Retinal pigment epithelial cell (primary cell): Measurements from ENCODE around the gene LSMEM2.
"Not testable (repeated sequence)": the region's sequence is repeated elsewhere in the genome, so short reads cannot be mapped to it uniquely, and the experiment has no call there.

Experiments
- DNase-seq: peaks from one replicate; pipeline ENCODE4 v3.0.0-alpha.2; 2010; ENCODE audit warnings: low read depth
- H3K4me3 ChIP-seq: 2 replicates; pipeline ENCODE4 v1.5.1; 2011; ENCODE audit warnings: mild to moderate bottlenecking, low read length, control low read depth, moderate library complexity
- TF ChIP-seq, protein P1 (sequence below): conservative IDR thresholded peaks from 2 replicates; pipeline ENCODE4 v1.5.1; 2011; ENCODE audit warnings: low read depth, low read length, control low read depth, inconsistent platforms

LSMEM2 gene

GRCh38 chr3:50300681-50301254, 21.9 kb downstream of the LSMEM2 start:
- TF ChIP-seq, protein P1, sequence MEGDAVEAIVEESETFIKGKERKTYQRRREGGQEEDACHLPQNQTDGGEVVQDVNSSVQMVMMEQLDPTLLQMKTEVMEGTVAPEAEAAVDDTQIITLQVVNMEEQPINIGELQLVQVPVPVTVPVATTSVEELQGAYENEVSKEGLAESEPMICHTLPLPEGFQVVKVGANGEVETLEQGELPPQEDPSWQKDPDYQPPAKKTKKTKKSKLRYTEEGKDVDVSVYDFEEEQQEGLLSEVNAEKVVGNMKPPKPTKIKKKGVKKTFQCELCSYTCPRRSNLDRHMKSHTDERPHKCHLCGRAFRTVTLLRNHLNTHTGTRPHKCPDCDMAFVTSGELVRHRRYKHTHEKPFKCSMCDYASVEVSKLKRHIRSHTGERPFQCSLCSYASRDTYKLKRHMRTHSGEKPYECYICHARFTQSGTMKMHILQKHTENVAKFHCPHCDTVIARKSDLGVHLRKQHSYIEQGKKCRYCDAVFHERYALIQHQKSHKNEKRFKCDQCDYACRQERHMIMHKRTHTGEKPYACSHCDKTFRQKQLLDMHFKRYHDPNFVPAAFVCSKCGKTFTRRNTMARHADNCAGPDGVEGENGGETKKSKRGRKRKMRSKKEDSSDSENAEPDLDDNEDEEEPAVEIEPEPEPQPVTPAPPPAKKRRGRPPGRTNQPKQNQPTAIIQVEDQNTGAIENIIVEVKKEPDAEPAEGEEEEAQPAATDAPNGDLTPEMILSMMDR: no peak
- no peak for DNase-seq
- H3K4me3 ChIP-seq: no peak overlapping the region

DNA sequence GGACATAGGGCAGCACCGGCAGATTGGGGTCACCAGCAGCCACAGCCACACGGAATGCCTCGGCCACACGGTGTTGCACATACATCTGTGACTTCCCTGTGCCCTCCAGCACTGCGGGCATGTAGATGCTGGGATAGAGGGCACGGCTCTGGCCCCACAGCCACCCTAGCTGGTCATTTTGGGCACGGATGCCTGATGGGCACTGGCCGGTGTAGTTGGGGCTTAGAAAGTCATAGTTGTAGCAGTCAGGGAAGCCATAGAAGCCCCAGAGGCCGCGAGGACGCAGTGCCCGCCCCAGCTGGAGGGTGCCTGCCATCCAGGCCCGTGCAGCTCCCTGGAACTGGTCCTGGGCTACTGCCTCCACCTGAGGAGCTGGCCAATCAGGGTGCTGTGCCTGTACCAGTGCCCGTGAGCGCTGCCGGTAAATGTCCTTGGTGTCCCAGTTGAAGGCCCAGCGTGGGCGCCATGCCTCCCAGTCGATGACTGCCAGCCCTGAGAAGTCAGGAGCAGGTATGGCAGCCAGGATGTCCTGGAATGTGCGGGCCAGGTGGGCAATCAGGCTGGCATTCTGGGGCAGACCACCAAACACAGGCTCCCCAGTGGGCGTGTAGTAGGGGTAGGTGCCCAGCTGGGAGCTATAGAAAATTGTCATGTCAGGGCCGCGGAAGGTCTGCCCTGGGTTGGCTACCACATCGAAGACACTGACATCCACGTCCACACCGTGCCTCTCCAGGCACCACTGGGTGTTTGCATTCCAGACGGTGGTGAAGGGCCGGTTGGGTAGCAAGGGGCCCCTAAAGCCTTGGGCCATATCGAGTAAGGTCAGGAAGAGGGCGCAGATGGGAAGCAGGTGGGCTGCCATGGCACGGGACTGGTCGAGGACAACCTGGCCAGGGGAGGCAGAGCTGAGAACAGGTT, 23.5 kb downstream of the LSMEM2 start:
- H3K4me3 ChIP-seq: no peak overlapping the region
- DNase-seq: no peak
- TF ChIP-seq, protein P1: no peak

DNA sequence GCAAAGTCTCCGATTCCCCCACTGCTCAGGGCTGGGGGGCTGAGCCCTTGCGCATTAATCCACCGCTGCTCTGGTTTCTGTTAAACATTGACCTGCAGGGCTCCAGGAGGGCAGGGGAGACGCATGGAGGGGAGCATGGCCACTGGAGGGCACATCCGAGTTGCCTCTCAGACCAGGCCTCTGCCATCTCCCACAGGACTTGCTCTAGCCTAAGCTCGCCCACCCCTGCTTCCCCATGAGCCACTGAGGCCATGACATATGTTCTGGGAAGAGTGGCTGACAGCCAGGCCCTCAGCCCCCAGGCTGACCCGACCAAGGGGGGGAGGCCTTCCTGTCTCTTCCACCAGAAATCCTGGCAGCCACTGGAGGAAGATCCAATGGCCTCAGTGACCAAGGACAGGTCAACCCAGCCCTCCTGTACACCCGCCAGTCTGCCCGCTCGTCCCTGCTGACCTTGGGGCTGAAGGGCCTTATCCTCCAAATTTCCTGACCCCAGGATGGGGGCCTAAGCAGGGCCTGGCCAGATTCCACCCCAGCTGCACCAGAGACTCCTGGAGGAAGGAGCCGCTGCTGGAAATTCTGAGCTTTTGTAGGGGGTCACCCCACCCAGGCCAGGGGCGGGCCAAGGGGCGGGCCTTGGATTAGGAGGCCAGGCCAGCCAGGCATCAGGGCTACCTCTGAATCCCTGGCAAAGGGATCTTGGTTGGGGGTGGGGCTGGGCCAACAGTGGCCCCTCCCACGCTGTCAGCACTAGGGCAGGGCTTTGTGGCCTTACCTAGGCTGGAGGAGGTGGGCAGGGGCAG, 24.3 kb downstream of the LSMEM2 start, which contains the start of gene HYAL1:
Gene HYAL1, minus strand, starts transcription at position 562 of the 803 bp plus-strand sequence. CDS start 618 bp downstream, outside the sequence.
- TF ChIP-seq, protein P1: peak; percentile 24
- H3K4me3 ChIP-seq: no peak within 1 kb of the TSS
- DNase-seq: no peak

DNA sequence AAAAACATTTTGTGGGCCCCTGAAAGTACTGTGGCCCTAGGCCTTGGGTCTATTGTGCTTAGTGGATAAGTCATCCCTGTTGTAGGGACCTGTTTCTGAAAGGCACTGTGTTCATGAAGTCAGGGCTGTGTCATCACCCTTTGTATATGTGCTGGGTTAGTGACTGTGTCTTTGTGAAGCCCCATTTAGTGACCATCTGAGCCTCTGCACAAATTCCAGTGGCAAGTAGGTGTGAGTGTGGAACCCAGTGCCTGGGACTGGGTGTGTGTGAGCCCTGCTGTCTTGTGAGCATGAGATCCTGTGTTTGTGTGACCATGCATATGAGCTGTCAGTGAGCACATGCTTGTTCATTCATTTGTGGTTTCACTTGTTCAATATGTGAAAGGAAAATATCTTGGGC, 25.7 kb downstream of the LSMEM2 start:
- TF ChIP-seq, protein P1: no peak
- DNase-seq: no peak
- H3K4me3 ChIP-seq: no peak overlapping the region

DNA sequence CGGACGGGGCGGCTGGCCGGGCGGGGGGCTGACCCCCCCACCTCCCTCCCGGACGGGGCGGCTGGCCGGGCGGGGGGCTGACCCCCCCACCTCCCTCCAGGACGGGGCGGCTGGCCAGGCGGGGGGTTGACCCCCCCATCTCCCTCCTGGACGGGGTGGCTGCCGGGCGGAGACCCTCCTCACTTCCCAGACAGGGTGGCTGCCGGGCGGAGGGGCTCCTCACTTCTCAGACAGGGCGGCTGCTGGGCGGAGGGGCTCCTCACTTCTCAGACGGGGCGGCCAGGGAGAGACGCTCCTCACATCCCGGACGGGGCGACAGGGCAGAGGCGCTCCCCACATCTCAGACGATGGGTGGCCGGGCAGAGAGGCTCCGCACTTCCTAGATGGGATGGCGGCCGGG, 33.2 kb downstream of the LSMEM2 start:
- H3K4me3 ChIP-seq, DNase-seq: not testable (repeated sequence)

- H3K4me3 ChIP-seq: no peak overlapping the region
- DNase-seq: no peak
- TF ChIP-seq, protein P1: no peak
Observed at GRCh38 chr3:50314342-50314741, 35.5 kb downstream of the LSMEM2 start.

GRCh38 chr3:50314816-50315215, 35.9 kb downstream of the LSMEM2 start:
- no peak for DNase-seq
- TF ChIP-seq, protein P1: no peak
- H3K4me3 ChIP-seq: no peak overlapping the region
